ENCODE results near the gene SH3YL1. TPM values are rescaled to one million over a fixed set of nuclear protein-coding genes. Genes with fewer than 3 reads are reported as not detected.

The SH3YL1 gene
- total RNA-seq (ENCODE audit: insufficient read depth, low replicate concordance) = 53.4 TPM

- DNase-seq (ENCODE audit: low spot score) = no peak
Observed at GRCh38 chr2:263774-264492, at the start of gene SH3YL1. Gene SH3YL1, minus strand, starts transcription at chr2:264032. Its CDS starts 48 bp downstream, at chr2:263984.

GRCh38 chr2:310994-311393 lies 47.2 kb upstream of the SH3YL1 start:
- no peak for DNase-seq (ENCODE audit: low spot score)

GRCh38 chr2:309954-310510 lies 46.2 kb upstream of the SH3YL1 start:
- DNase-seq (ENCODE audit: low spot score) = no peak

GRCh38 chr2:309148-309953 lies 45.5 kb upstream of the SH3YL1 start:
- no peak for DNase-seq (ENCODE audit: low spot score)

- no peak for DNase-seq (ENCODE audit: low spot score)
Observed at GRCh38 chr2:305366-305765, 41.5 kb upstream of the SH3YL1 start.

- DNase-seq (ENCODE audit: low spot score) = no peak
Observed at GRCh38 chr2:296354-296753, 32.5 kb upstream of the SH3YL1 start.

GRCh38 chr2:295090-295489 lies 31.3 kb upstream of the SH3YL1 start:
- no peak for DNase-seq (ENCODE audit: low spot score)

- DNase-seq (ENCODE audit: low spot score) = peak; percentile 81
Observed at GRCh38 chr2:290090-290722, 26.4 kb upstream of the SH3YL1 start.

GRCh38 chr2:289362-290089 lies 25.7 kb upstream of the SH3YL1 start:
- peak; percentile 12 for DNase-seq (ENCODE audit: low spot score)

- no peak for DNase-seq (ENCODE audit: low spot score)
Observed at GRCh38 chr2:288758-289361, 25.0 kb upstream of the SH3YL1 start.

- peak; percentile 17 for DNase-seq (ENCODE audit: low spot score)
Observed at GRCh38 chr2:287911-288757, 24.3 kb upstream of the SH3YL1 start, which contains the start of gene ALKAL2. Gene ALKAL2, minus strand, starts transcription at chr2:288091. Its CDS starts 256 bp downstream, at chr2:287835.

- peak; percentile 37 for DNase-seq (ENCODE audit: low spot score)
Observed at GRCh38 chr2:287471-287885, 23.6 kb upstream of the SH3YL1 start.

GRCh38 chr2:286774-287392 lies 23.1 kb upstream of the SH3YL1 start:
- no peak for DNase-seq (ENCODE audit: low spot score)

- no peak for DNase-seq (ENCODE audit: low spot score)
Observed at GRCh38 chr2:286035-286434, 22.2 kb upstream of the SH3YL1 start.

- peak; percentile 33 for DNase-seq (ENCODE audit: low spot score)
Observed at GRCh38 chr2:285531-285930, 21.7 kb upstream of the SH3YL1 start.

GRCh38 chr2:284896-285492 lies 21.2 kb upstream of the SH3YL1 start:
- DNase-seq (ENCODE audit: low spot score) = no peak

GRCh38 chr2:283996-284794 lies 20.4 kb upstream of the SH3YL1 start:
- DNase-seq (ENCODE audit: low spot score) = no peak

Measured in umbilical cord (tissue), 2 donors.